A549 (cell line): Measurements from ENCODE around the gene RUVBL2. TPM values are rescaled to one million over a fixed set of nuclear protein-coding genes. Genes with fewer than 3 reads are reported as not detected.
A peak's percentile ranks its signal among the peaks of the same experiment; 100 is the strongest.

Experiments
- ATAC-seq, 2 experiments: fragments of 200-7000 bp in 1 of 2; fragments of >200 bp in 1 of 2; cut with Nextera tagmentation in 1 of 2; cut with Tn5 transposase in 1 of 2; 3 replicates each; pipeline versions ENCODE4 v1.8.0 to v1.9.1; 2018 to 2020; ENCODE audit warnings: mild to moderate bottlenecking in 1 of 2, moderate library complexity in 1 of 2
- CTCF ChIA-PET: fragments of 300-600 bp; sonication (Branson Sonifier 250); formaldehyde crosslinking; extraction: SDS; loops from one replicate; lab custom pipeline; 2021; ENCODE audit warnings: antibody characterized with exemption, inconsistent platforms; lab: Yijun Ruan, JAX
- POLR2A ChIA-PET: fragments of 350-600 bp; formaldehyde crosslinking; extraction: SDS; loops from one replicate; lab custom pipeline; 2021; ENCODE audit warnings: antibody characterized with exemption, inconsistent platforms; lab: Yijun Ruan, JAX
- DNase-seq, 2 experiments: peaks; one replicate each; pipeline versions ENCODE4 v3.0.0 to v3.0.0-alpha.2; 2011 to 2016; ENCODE audit warnings: low read depth in 1 of 2, low spot score in 1 of 2
- FAIRE-seq: peaks from 2 replicates; lab custom pipeline; 2011; peaks lifted over from hg19 to GRCh38; lab: Jason Lieb, UNC
- H3K27ac ChIP-seq, 2 experiments: fragments of >200 bp; sonication (Bioruptor Twin); formaldehyde crosslinking; 3 replicates each; pipeline ENCODE4 v1.5.1; 2016 to 2017
- H3K4me1 ChIP-seq: fragments of >200 bp; sonication (Bioruptor Twin); formaldehyde crosslinking; 3 replicates; pipeline ENCODE4 v1.6.1; 2016
- H3K4me2 ChIP-seq: fragments of >200 bp; sonication (Bioruptor Twin); formaldehyde crosslinking; 3 replicates; pipeline ENCODE4 v1.6.1; 2016
- H3K4me3 ChIP-seq: fragments of >200 bp; sonication (Bioruptor Twin); formaldehyde crosslinking; 3 replicates; pipeline ENCODE4 v1.5.1; 2016
- H3K9me3 ChIP-seq: fragments of >200 bp; sonication (Bioruptor Twin); formaldehyde crosslinking; 3 replicates; pipeline ENCODE4 v1.6.1; 2016
- BHLHE40 ChIP-seq: IDR thresholded peaks from 2 replicates; pipeline ENCODE4 v1.6.1; 2012; ENCODE audit warnings: low read depth, low read length, inconsistent platforms
- CBX2 ChIP-seq: fragments of 200-600 bp; sonication (generic); IDR thresholded peaks from 2 replicates; pipeline ENCODE4 v1.6.1; 2016; ENCODE audit warnings: low read depth, mild to moderate bottlenecking, borderline replicate concordance
- CHD4 ChIP-seq: fragments of 200-600 bp; sonication (generic); IDR thresholded peaks from 2 replicates; pipeline ENCODE4 v1.6.1; 2016; ENCODE audit warnings: antibody characterized with exemption, mild to moderate bottlenecking, borderline replicate concordance
- ESRRA ChIP-seq: fragments of 150-350 bp; IDR thresholded peaks from 2 replicates; pipeline ENCODE4 v1.6.1; 2014; ENCODE audit warnings: mild to moderate bottlenecking, low read length, borderline replicate concordance
- HDAC2 ChIP-seq: fragments of 200-600 bp; sonication (generic); IDR thresholded peaks from 2 replicates; pipeline ENCODE4 v1.6.1; 2016
- HEYL ChIP-seq: fragments of 250-450 bp; sonication (Bioruptor Pico); IDR thresholded peaks from 2 replicates; pipeline ENCODE4 v1.8.0; 2021; ENCODE audit warnings: mild to moderate bottlenecking, moderate library complexity
- HOXB5 ChIP-seq: fragments of 250-450 bp; sonication (Bioruptor Pico); IDR thresholded peaks from 2 replicates; pipeline ENCODE4 v1.5.0; 2020; ENCODE audit warnings: mild to moderate bottlenecking, moderate library complexity
- KDM5A ChIP-seq: fragments of 200-600 bp; sonication (generic); IDR thresholded peaks from 2 replicates; pipeline ENCODE4 v1.6.1; 2016; ENCODE audit warnings: antibody characterized with exemption, mild to moderate bottlenecking
- MAZ ChIP-seq: fragments of 150-350 bp; IDR thresholded peaks from 2 replicates; pipeline ENCODE4 v1.6.1; 2014; ENCODE audit warnings: antibody characterized with exemption, low read depth, low read length, borderline replicate concordance
- NFE2L2 ChIP-seq: fragments of 150-350 bp; conservative IDR thresholded peaks from 2 replicates; pipeline ENCODE4 v1.6.1; 2014; ENCODE audit warnings: low read length
- PHF8 ChIP-seq: fragments of 200-600 bp; sonication (generic); IDR thresholded peaks from 2 replicates; pipeline ENCODE4 v1.6.1; 2016; ENCODE audit warnings: low read depth, mild to moderate bottlenecking, antibody characterized with exemption, moderate library complexity, borderline replicate concordance
- RAD21 ChIP-seq, 2 experiments: fragments of >200 bp in 1 of 2; sonication (Bioruptor Twin) in 1 of 2; formaldehyde crosslinking in 1 of 2; IDR thresholded peaks in 1 of 2; conservative IDR thresholded peaks in 1 of 2; 2 replicates in 1 of 2; 3 replicates in 1 of 2; pipeline ENCODE4 v1.6.1; 2012 to 2018; ENCODE audit warnings: inconsistent platforms in 1 of 2
- RCOR1 ChIP-seq: fragments of 150-350 bp; IDR thresholded peaks from 2 replicates; pipeline ENCODE4 v1.6.1; 2014; ENCODE audit warnings: antibody characterized with exemption, low read length, low read depth
- SMC3 ChIP-seq: fragments of >200 bp; sonication (Bioruptor Twin); formaldehyde crosslinking; IDR thresholded peaks from 3 replicates; pipeline ENCODE4 v1.6.1; 2018; ENCODE audit warnings: inconsistent platforms
- TP53 ChIP-seq: fragments of 250-450 bp; sonication (Bioruptor Pico); IDR thresholded peaks from 2 replicates; pipeline ENCODE4 v1.5.0; 2021; ENCODE audit warnings: mild to moderate bottlenecking, moderate library complexity
- ZFP36 ChIP-seq: fragments of 450-650 bp; IDR thresholded peaks from 2 replicates; pipeline ENCODE4 v1.6.1; 2014; ENCODE audit warnings: borderline replicate concordance; ENCODE audit not compliant: partially characterized antibody
- ZNF302 ChIP-seq: fragments of 250-450 bp; sonication (Bioruptor Pico); IDR thresholded peaks from 2 replicates; pipeline ENCODE4 v1.9.0; 2021; ENCODE audit warnings: inconsistent platforms, mild to moderate bottlenecking, moderate library complexity
- ZSCAN20 ChIP-seq: fragments of 250-450 bp; sonication (Bioruptor Pico); IDR thresholded peaks from 2 replicates; pipeline ENCODE4 v1.8.0; 2022; ENCODE audit warnings: mild to moderate bottlenecking, moderate library complexity
- WGBS: methylation state at CpG from one replicate; pipeline ENCODE4 v1.1.6; 2017; ENCODE audit errors: missing lambda C conversion rate; 5-methylcytosine and 5-hydroxymethylcytosine counted together
- polyA minus RNA-seq: library from RNA; depleted of rRNA, polyadenylated mRNA; stranded (reverse); fragments of >200 nt; gene quantifications from 2 replicates; pipeline ENCODE4 v1.2.3, GENCODE V29; 2011; rRNA and poly(A)+ RNA removed
- polyA plus RNA-seq, 4 experiments: library from polyadenylated mRNA; depleted of rRNA in 3 of 4; stranded (reverse); fragments of >200 nt; fragmentation: RNase III in 1 of 4; extraction: RNeasy Plus Mini Kit Qiagen cat#74134 plus additional on column Dnase treatment in 1 of 4; gene quantifications; 2 replicates in 3 of 4; 3 replicates in 1 of 4; pipeline ENCODE4 v1.2.3, GENCODE V29; 2011 to 2017
- TF ChIP-seq, protein P1 (sequence below): IDR thresholded peaks from 2 replicates; pipeline ENCODE4 v1.6.1; 2012
- TF ChIP-seq, protein P2 (sequence below): fragments of 250-450 bp; sonication (Bioruptor Pico); IDR thresholded peaks from 2 replicates; pipeline ENCODE4 v1.5.0; 2021; ENCODE audit warnings: mild to moderate bottlenecking, moderate library complexity, borderline replicate concordance
- TF ChIP-seq, protein P3 (sequence below): fragments of >200 bp; sonication (Bioruptor Twin); formaldehyde crosslinking; IDR thresholded peaks from 3 replicates; pipeline ENCODE4 v1.6.1; 2016
- TF ChIP-seq, protein P4 (sequence below): fragments of 150-350 bp; IDR thresholded peaks from 2 replicates; pipeline ENCODE4 v1.6.1; 2014; ENCODE audit warnings: low read depth, mild to moderate bottlenecking, low read length
- TF ChIP-seq, protein P5 (sequence below): fragments of 200-600 bp; sonication (generic); IDR thresholded peaks from 2 replicates; pipeline ENCODE4 v1.6.1; 2016; ENCODE audit warnings: antibody characterized with exemption, mild to moderate bottlenecking, moderate library complexity
- TF ChIP-seq, protein P6 (sequence below): IDR thresholded peaks from 2 replicates; pipeline ENCODE4 v1.6.1; 2012
- TF ChIP-seq, protein P7 (sequence below): fragments of 250-450 bp; sonication (Bioruptor Pico); IDR thresholded peaks from 2 replicates; pipeline ENCODE4 v1.5.0; 2020; ENCODE audit warnings: low read depth, mild to moderate bottlenecking, moderate library complexity
- TF ChIP-seq, protein P8 (sequence below): fragments of >200 bp; sonication (Bioruptor Twin); formaldehyde crosslinking; IDR thresholded peaks from 2 replicates; pipeline ENCODE4 v1.6.1; 2016

Gene RUVBL2
- polyA plus RNA-seq (2011; rRNA removed), result 146 and 186 TPM in 2 replicates
- polyA plus RNA-seq (2012; cell fraction: cytosol; rRNA removed), result 517 and 543 TPM in 2 replicates
- 718 and 862 TPM in 2 replicates for polyA plus RNA-seq (2012; cell fraction: nucleus; rRNA removed)
- 213 to 274 TPM (median 225 TPM) in 3 replicates for polyA plus RNA-seq (2017; fragmentation: RNase III; extraction: RNeasy Plus Mini Kit Qiagen cat#74134 plus additional on column Dnase treatment)
- 231 and 334 TPM in 2 replicates for polyA minus RNA-seq

DNA sequence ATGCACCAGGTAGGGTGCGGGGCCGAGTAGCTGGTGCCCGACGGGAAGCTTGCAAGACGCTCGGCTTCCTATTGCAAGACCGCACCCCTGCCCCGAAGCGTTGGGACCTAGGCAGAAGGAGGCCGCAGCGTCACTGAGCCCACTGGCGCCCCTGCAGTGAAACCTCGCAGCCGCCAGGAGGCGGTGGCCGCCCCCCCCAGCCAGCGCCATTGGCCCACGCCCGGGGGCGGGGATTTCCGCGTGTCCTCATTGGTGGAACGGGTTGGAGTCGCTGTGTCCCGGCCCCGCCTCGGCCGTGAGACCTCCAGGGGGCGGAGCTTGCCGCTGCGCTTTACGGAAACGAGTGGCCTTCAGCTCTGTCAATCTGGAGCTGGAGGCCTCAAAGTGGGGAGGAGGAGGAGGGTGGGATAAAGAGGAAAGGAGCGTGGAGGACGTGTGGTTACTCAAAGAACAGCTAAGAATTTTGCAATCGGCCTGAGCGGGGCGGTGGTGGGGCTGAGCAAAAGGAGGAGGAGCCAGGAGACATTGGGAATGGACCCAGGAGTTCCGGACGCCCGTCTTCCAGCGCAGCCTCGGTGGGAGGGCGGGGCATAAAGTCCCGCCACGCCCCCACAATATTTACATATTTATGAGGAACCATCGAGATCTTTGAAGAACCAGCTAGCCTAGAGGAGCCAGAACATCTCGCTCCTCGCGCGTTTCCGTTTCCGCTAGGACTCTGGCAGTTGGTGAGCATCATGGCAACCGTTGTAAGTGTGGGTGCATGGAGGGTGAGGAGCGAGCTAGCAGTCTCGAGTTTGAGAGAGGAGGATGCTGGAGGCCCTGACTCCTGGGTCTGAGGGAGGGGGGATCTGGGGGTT, at the start of gene RUVBL2, which contains the start of gene GYS1:
TSS of gene RUVBL2 (plus strand) at position 713 of the 860 bp plus-strand sequence. CDS start at position 738, 25 bp downstream.
TSS of gene GYS1 (minus strand) at position 135 of the 860 bp plus-strand sequence. CDS start 197 bp downstream, outside the sequence.
- Histone ChIP-seq H3K9me3 (no peaks in the 10 kb centered on the region), H3K4me2 (peak within 1 kb of the TSS; percentile 93), H3K4me3 (peak within 1 kb of the TSS; percentile 73), H3K4me1 (peaks cover 20% of the 10 kb centered on the region), H3K27ac (peak within 1 kb of the TSS; percentile 76 to 87)
- ChIA-PET POLR2A (interaction anchor here (0.6 to 1.9 kb wide), 28 partner anchors 9 to 350 kb away, joined by 3 to 16 read pairs (median 6); partner anchors contain the start of genes FTL, NUCB1 and PPP1R15A), CTCF (interaction anchor here (0.6 to 14.7 kb wide), 71 partner anchors 15 to 1676 kb away, joined by 3 to 408 read pairs (median 4); partner anchors contain the start of genes BAX, CA11, CGB2 and CGB7)
- ATAC-seq, result peak; percentile 89 to 94
- 1% methylated on average over 47 of the region's 56 CpGs for WGBS
- DNase-seq, result peak; percentile 100
- FAIRE-seq, result peak; percentile 99
- peak in 1 of 2 experiments; percentile 39; a peak in 2 of 5 replicates for TF ChIP-seq RAD21 (conservative IDR thresholded peaks at IDR 0.05 in 1 of 2, IDR thresholded peaks at IDR 0.05 in 1 of 2)
- TF ChIP-seq, protein P1, sequence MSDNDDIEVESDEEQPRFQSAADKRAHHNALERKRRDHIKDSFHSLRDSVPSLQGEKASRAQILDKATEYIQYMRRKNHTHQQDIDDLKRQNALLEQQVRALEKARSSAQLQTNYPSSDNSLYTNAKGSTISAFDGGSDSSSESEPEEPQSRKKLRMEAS, result peak; percentile 83
- TF ChIP-seq NFE2L2, result no peak
- no peak for TF ChIP-seq HEYL (CRISPR knock-in tag)
- no peak for TF ChIP-seq TP53 (CRISPR knock-in tag)
- peak; percentile 85; the same call in 1 of the 2 replicates for TF ChIP-seq KDM5A
- peak; percentile 68; the same call in 1 of the 2 replicates for TF ChIP-seq PHF8
- TF ChIP-seq, protein P2, sequence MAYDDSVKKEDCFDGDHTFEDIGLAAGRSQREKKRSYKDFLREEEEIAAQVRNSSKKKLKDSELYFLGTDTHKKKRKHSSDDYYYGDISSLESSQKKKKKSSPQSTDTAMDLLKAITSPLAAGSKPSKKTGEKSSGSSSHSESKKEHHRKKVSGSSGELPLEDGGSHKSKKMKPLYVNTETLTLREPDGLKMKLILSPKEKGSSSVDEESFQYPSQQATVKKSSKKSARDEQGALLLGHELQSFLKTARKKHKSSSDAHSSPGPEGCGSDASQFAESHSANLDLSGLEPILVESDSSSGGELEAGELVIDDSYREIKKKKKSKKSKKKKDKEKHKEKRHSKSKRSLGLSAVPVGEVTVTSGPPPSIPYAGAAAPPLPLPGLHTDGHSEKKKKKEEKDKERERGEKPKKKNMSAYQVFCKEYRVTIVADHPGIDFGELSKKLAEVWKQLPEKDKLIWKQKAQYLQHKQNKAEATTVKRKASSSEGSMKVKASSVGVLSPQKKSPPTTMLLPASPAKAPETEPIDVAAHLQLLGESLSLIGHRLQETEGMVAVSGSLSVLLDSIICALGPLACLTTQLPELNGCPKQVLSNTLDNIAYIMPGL (CRISPR knock-in tag), result no peak
- peak; percentile 65; the same call in 2 of the 3 replicates for TF ChIP-seq SMC3
- TF ChIP-seq HOXB5, result no peak
- TF ChIP-seq, protein P3, sequence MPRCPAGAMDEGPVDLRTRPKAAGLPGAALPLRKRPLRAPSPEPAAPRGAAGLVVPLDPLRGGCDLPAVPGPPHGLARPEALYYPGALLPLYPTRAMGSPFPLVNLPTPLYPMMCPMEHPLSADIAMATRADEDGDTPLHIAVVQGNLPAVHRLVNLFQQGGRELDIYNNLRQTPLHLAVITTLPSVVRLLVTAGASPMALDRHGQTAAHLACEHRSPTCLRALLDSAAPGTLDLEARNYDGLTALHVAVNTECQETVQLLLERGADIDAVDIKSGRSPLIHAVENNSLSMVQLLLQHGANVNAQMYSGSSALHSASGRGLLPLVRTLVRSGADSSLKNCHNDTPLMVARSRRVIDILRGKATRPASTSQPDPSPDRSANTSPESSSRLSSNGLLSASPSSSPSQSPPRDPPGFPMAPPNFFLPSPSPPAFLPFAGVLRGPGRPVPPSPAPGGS, result peak; percentile 56; the same call in 2 of the 3 replicates
- TF ChIP-seq, protein P4, sequence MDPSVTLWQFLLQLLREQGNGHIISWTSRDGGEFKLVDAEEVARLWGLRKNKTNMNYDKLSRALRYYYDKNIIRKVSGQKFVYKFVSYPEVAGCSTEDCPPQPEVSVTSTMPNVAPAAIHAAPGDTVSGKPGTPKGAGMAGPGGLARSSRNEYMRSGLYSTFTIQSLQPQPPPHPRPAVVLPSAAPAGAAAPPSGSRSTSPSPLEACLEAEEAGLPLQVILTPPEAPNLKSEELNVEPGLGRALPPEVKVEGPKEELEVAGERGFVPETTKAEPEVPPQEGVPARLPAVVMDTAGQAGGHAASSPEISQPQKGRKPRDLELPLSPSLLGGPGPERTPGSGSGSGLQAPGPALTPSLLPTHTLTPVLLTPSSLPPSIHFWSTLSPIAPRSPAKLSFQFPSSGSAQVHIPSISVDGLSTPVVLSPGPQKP, result no peak
- no peak for TF ChIP-seq ZSCAN20 (CRISPR knock-in tag)
- TF ChIP-seq, protein P5, sequence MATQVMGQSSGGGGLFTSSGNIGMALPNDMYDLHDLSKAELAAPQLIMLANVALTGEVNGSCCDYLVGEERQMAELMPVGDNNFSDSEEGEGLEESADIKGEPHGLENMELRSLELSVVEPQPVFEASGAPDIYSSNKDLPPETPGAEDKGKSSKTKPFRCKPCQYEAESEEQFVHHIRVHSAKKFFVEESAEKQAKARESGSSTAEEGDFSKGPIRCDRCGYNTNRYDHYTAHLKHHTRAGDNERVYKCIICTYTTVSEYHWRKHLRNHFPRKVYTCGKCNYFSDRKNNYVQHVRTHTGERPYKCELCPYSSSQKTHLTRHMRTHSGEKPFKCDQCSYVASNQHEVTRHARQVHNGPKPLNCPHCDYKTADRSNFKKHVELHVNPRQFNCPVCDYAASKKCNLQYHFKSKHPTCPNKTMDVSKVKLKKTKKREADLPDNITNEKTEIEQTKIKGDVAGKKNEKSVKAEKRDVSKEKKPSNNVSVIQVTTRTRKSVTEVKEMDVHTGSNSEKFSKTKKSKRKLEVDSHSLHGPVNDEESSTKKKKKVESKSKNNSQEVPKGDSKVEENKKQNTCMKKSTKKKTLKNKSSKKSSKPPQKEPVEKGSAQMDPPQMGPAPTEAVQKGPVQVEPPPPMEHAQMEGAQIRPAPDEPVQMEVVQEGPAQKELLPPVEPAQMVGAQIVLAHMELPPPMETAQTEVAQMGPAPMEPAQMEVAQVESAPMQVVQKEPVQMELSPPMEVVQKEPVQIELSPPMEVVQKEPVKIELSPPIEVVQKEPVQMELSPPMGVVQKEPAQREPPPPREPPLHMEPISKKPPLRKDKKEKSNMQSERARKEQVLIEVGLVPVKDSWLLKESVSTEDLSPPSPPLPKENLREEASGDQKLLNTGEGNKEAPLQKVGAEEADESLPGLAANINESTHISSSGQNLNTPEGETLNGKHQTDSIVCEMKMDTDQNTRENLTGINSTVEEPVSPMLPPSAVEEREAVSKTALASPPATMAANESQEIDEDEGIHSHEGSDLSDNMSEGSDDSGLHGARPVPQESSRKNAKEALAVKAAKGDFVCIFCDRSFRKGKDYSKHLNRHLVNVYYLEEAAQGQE, result no peak
- TF ChIP-seq, protein P6, sequence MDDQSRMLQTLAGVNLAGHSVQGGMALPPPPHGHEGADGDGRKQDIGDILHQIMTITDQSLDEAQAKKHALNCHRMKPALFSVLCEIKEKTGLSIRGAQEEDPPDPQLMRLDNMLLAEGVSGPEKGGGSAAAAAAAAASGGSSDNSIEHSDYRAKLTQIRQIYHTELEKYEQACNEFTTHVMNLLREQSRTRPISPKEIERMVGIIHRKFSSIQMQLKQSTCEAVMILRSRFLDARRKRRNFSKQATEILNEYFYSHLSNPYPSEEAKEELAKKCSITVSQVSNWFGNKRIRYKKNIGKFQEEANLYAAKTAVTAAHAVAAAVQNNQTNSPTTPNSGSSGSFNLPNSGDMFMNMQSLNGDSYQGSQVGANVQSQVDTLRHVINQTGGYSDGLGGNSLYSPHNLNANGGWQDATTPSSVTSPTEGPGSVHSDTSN, result peak; percentile 93
- no peak for TF ChIP-seq HDAC2
- TF ChIP-seq, protein P7, sequence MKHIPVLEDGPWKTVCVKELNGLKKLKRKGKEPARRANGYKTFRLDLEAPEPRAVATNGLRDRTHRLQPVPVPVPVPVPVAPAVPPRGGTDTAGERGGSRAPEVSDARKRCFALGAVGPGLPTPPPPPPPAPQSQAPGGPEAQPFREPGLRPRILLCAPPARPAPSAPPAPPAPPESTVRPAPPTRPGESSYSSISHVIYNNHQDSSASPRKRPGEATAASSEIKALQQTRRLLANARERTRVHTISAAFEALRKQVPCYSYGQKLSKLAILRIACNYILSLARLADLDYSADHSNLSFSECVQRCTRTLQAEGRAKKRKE (CRISPR knock-in tag), result no peak
- TF ChIP-seq CBX2, result no peak
- no peak for TF ChIP-seq ZFP36
- no peak for TF ChIP-seq ESRRA
- TF ChIP-seq BHLHE40, result no peak
- no peak for TF ChIP-seq CHD4
- TF ChIP-seq, protein P8, sequence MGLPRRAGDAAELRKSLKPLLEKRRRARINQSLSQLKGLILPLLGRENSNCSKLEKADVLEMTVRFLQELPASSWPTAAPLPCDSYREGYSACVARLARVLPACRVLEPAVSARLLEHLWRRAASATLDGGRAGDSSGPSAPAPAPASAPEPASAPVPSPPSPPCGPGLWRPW, result no peak
- TF ChIP-seq ZNF302, result no peak
- TF ChIP-seq RCOR1, result no peak
- TF ChIP-seq MAZ, result no peak
